Osteoblast (primary cell): ENCODE data around the gene GPR15LG. TPM values are rescaled to one million over a fixed set of nuclear protein-coding genes. Genes with fewer than 3 reads are reported as not detected.

ENCODE experiments used
- DNase-seq: peaks from one replicate; pipeline ENCODE4 v3.0.0; 2011; ENCODE audit warnings: low spot score, mixed read lengths; ENCODE audit not compliant: insufficient read length; ENCODE audit errors: missing footprints
- H2AFZ ChIP-seq: 2 replicates; pipeline ENCODE4 v1.6.0; 2011; ENCODE audit warnings: mild to moderate bottlenecking, low read length
- H3K27ac ChIP-seq: 2 replicates; pipeline ENCODE4 v1.5.1; 2011; ENCODE audit warnings: mild to moderate bottlenecking, low read depth, low read length, moderate library complexity
- H3K27me3 ChIP-seq: 2 replicates; pipeline ENCODE4 v1.6.0; 2012; ENCODE audit warnings: mild to moderate bottlenecking, control low read depth, inconsistent platforms, low read length, moderate library complexity; ENCODE audit not compliant: insufficient read depth
- H3K36me3 ChIP-seq: 2 replicates; pipeline ENCODE4 v1.5.1; 2011; ENCODE audit warnings: mild to moderate bottlenecking, low read length, control low read depth, moderate library complexity; ENCODE audit not compliant: insufficient read depth
- H3K4me1 ChIP-seq: 2 replicates; pipeline ENCODE4 v1.5.1; 2011; ENCODE audit warnings: mild to moderate bottlenecking, low read length, control low read depth, moderate library complexity; ENCODE audit not compliant: insufficient read depth
- H3K4me2 ChIP-seq: 2 replicates; pipeline ENCODE4 v1.6.0; 2011; ENCODE audit warnings: mild to moderate bottlenecking, low read length; ENCODE audit not compliant: insufficient read depth
- H3K4me3 ChIP-seq: fragments of 200-600 bp; sonication (generic); 3 replicates; pipeline ENCODE4 v1.5.1; 2012; ENCODE audit warnings: mild to moderate bottlenecking, low read length, inconsistent platforms; ENCODE audit not compliant: insufficient read depth
- H3K79me2 ChIP-seq: 2 replicates; pipeline ENCODE4 v1.6.0; 2012; ENCODE audit warnings: mild to moderate bottlenecking, low read length, control low read depth, inconsistent platforms; ENCODE audit not compliant: insufficient read depth
- H3K9me3 ChIP-seq: 2 replicates; pipeline ENCODE4 v1.5.1; 2011; ENCODE audit warnings: low read depth, low read length, control low read depth
- H4K20me1 ChIP-seq: 2 replicates; pipeline ENCODE4 v1.6.0; 2012; ENCODE audit warnings: mild to moderate bottlenecking, low read length, control low read depth; ENCODE audit not compliant: insufficient read depth
- total RNA-seq: library from RNA; depleted of rRNA; stranded (reverse); fragments of >200 nt; gene quantifications from 2 replicates; pipeline ENCODE4 v1.2.3, GENCODE V29; 2012
- TF ChIP-seq, protein P1 (sequence below): IDR thresholded peaks from 2 replicates; pipeline ENCODE4 v1.5.1; 2011; ENCODE audit warnings: mild to moderate bottlenecking, low read depth, low read length, moderate library complexity; ENCODE audit errors: extremely low read depth

Gene GPR15LG
- total RNA-seq, 1 donor: not detected

DNA sequence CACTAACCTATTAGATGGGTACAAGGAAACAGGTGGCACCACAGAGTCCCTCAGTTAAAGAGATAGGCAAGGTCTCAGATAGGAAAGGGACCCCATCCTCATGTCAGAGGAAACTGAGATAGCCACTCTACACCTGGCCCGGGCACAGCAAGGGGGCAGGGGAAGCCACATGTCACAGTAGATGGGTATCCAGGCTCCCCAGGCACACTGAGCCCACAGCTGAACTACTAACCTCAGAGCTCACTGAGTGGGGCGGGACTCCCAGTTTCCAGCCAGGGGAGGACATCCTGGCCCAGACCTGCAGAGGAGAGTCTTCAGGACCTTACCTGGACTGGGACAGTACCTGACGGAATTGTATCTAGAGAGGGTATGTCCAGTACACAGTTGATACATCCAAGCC, 17.0 kb downstream of the GPR15LG start:
- TF ChIP-seq, protein P1, sequence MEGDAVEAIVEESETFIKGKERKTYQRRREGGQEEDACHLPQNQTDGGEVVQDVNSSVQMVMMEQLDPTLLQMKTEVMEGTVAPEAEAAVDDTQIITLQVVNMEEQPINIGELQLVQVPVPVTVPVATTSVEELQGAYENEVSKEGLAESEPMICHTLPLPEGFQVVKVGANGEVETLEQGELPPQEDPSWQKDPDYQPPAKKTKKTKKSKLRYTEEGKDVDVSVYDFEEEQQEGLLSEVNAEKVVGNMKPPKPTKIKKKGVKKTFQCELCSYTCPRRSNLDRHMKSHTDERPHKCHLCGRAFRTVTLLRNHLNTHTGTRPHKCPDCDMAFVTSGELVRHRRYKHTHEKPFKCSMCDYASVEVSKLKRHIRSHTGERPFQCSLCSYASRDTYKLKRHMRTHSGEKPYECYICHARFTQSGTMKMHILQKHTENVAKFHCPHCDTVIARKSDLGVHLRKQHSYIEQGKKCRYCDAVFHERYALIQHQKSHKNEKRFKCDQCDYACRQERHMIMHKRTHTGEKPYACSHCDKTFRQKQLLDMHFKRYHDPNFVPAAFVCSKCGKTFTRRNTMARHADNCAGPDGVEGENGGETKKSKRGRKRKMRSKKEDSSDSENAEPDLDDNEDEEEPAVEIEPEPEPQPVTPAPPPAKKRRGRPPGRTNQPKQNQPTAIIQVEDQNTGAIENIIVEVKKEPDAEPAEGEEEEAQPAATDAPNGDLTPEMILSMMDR: no peak
- H3K27ac ChIP-seq: no peak overlapping the region
- H3K36me3 ChIP-seq: no peaks in the 10 kb centered on the region
- no peaks in the 10 kb centered on the region for H3K79me2 ChIP-seq
- H3K9me3 ChIP-seq: no peaks in the 10 kb centered on the region
- no peak overlapping the region for H2AFZ ChIP-seq
- H3K27me3 ChIP-seq: peaks cover 27% of the 10 kb centered on the region
- H3K4me1 ChIP-seq: no peaks in the 10 kb centered on the region
- H3K4me2 ChIP-seq: no peak overlapping the region
- no peak for DNase-seq
- H3K4me3 ChIP-seq: no peak overlapping the region
- no peaks in the 10 kb centered on the region for H4K20me1 ChIP-seq

DNA sequence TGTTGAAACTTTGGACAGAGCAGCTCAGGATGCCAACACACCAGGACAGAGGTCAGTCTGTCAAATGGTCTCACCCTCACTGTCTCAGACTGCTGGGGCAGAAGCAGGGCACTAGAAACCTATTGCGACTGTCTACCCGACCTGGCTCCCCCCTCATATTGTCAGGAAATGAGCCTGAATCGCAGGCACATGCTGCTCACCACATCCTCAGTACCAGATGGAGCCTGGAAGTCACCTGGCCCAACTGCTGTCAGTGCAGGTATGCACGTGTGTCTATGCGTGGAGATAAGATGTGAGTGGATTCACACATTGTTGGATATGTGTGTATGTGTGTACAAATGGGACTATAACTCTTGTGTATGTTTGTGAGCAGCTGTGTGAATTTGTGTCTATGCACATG, 17.5 kb downstream of the GPR15LG start:
- no peaks in the 10 kb centered on the region for H3K79me2 ChIP-seq
- H3K27ac ChIP-seq: no peak overlapping the region
- no peak overlapping the region for H3K4me2 ChIP-seq
- no peaks in the 10 kb centered on the region for H3K36me3 ChIP-seq
- H4K20me1 ChIP-seq: no peaks in the 10 kb centered on the region
- no peak overlapping the region for H2AFZ ChIP-seq
- peaks cover 30% of the 10 kb centered on the region for H3K27me3 ChIP-seq
- TF ChIP-seq, protein P1: no peak
- no peak overlapping the region for H3K4me3 ChIP-seq
- no peaks in the 10 kb centered on the region for H3K4me1 ChIP-seq
- H3K9me3 ChIP-seq: no peaks in the 10 kb centered on the region
- DNase-seq: no peak

DNA sequence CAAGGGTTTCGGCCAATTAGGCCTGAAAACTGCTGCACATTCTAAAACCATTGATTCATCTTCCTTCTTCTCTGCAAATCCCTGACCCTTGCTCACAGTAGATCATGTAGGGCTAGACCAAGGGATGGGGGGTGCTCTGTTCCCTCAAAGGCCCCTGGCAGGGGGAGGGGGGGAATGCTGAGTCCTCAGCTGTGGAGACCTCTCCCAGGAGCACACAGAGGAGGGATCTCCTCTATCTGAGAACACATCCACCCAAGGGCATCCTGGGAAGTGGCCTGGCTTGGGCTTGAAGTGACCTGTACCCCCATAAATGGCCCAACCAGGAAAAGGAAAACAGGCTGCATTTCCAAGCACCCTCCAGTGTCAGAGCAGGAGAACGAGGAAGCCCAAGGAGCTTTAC, 19.7 kb downstream of the GPR15LG start:
- Histone ChIP-seq H3K4me1 (no peaks in the 10 kb centered on the region), H3K4me3 (no peak overlapping the region), H2AFZ (no peak overlapping the region), H3K9me3 (no peaks in the 10 kb centered on the region), H4K20me1 (no peaks in the 10 kb centered on the region), H3K27ac (no peak overlapping the region), H3K79me2 (no peaks in the 10 kb centered on the region), H3K36me3 (no peaks in the 10 kb centered on the region), H3K27me3 (peaks cover 30% of the 10 kb centered on the region), H3K4me2 (no peak overlapping the region)
- no peak for DNase-seq
- TF ChIP-seq, protein P1: no peak

DNA sequence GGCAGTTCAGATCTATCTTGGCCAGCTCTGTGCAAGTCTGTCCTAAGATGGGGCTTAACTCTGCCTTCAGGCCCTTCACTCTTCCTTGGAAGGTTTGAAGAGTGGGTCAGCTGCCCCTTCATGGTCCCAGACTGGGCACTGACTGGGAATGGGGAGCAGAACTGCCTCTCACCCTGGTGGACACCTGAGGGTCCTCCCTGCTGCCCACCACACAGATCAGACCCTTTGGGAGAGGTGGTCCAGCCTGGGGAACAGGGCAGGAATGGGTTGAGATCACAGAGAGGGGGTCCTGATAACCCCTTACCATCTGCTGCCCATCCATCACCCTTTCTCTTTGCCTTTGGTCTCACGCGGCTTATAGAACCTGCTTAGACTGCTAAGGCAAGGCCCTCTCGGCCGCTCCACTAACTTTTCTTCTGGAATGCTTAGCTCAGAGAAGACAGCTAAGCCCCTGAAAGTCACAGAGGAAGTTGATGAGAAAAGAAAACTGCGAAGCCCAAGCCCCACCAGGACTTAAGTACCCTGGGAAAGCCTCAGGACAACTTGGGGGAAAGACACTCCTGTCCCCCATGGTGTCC, 20.3 kb downstream of the GPR15LG start:
- Histone ChIP-seq H3K36me3 (no peaks in the 10 kb centered on the region), H3K79me2 (no peaks in the 10 kb centered on the region), H4K20me1 (no peaks in the 10 kb centered on the region), H3K27ac (no peak overlapping the region), H3K4me1 (no peaks in the 10 kb centered on the region), H3K4me3 (no peak overlapping the region), H2AFZ (no peak overlapping the region), H3K4me2 (no peak overlapping the region), H3K9me3 (no peaks in the 10 kb centered on the region), H3K27me3 (peaks cover 30% of the 10 kb centered on the region)
- TF ChIP-seq, protein P1: no peak
- DNase-seq: no peak
